SK-N-SH (cell line): Measurements from ENCODE around the gene GSS. TPM values are rescaled to one million over a fixed set of nuclear protein-coding genes. Genes with fewer than 3 reads are reported as not detected.

Experiments used
- CTCF ChIA-PET: fragments of 300-600, 350-600 bp; formaldehyde crosslinking; extraction: SDS; loops from one replicate; lab custom pipeline; 2021; lab: Yijun Ruan, JAX
- POLR2A ChIA-PET: fragments of 350-600 bp; sonication (Branson Sonifier 250); formaldehyde crosslinking; extraction: SDS; loops from one replicate; lab custom pipeline; 2020; ENCODE audit warnings: antibody characterized with exemption, inconsistent platforms; lab: Yijun Ruan, JAX
- DNase-seq: peaks from one replicate; pipeline ENCODE4 v3.0.0; 2012
- H2AFZ ChIP-seq: fragments of 200-600 bp; sonication (generic); 2 replicates; pipeline ENCODE4 v1.8.1; 2016; ENCODE audit warnings: antibody characterized with exemption, mild to moderate bottlenecking, low read depth
- H3F3A ChIP-seq: fragments of 200-600 bp; sonication (generic); replicated peaks from 2 replicates; pipeline ENCODE3; 2016; ENCODE audit warnings: antibody characterized with exemption, mild to moderate bottlenecking; ENCODE audit not compliant: insufficient read depth
- H3K27ac ChIP-seq, 2 experiments: fragments of 200-500 bp in 1 of 2; fragments of 200-600 bp in 1 of 2; sonication (Bioruptor generic) in 1 of 2; sonication (generic), shearing (Covaris generic) in 1 of 2; 2 replicates each; pipeline versions ENCODE4 v1.5.1 to v1.6.1; 2014 to 2016; ENCODE audit warnings: low read depth in 2 of 2, inconsistent platforms in 1 of 2, low read length in 1 of 2, mild to moderate bottlenecking in 1 of 2, mixed read lengths in 1 of 2
- H3K27me3 ChIP-seq: fragments of 200-600 bp; sonication (generic), shearing (Covaris generic); 2 replicates; pipeline ENCODE4 v1.6.1; 2016; ENCODE audit warnings: mixed run types; ENCODE audit not compliant: insufficient read depth
- H3K36me3 ChIP-seq, 2 experiments: fragments of 200-500 bp in 1 of 2; fragments of 200-600 bp in 1 of 2; sonication (Bioruptor generic) in 1 of 2; sonication (generic) in 1 of 2; replicated peaks in 1 of 2; 2 replicates each; pipeline versions ENCODE3 to v1.5.1; 2014 to 2016; ENCODE audit warnings: low read length in 1 of 2, mild to moderate bottlenecking in 1 of 2; ENCODE audit not compliant: insufficient read depth in 2 of 2, control insufficient read depth in 1 of 2
- H3K4me1 ChIP-seq, 2 experiments: fragments of 200-500 bp in 1 of 2; fragments of 200-600 bp in 1 of 2; sonication (Bioruptor generic) in 1 of 2; sonication (generic), shearing (Covaris generic) in 1 of 2; 2 replicates each; pipeline versions ENCODE4 v1.5.1 to v1.6.1; 2014 to 2016; ENCODE audit warnings: low read depth in 1 of 2, low read length in 1 of 2, mixed run types in 1 of 2; ENCODE audit not compliant: insufficient read depth in 2 of 2, control insufficient read depth in 1 of 2
- H3K4me2 ChIP-seq: fragments of 200-600 bp; sonication (generic), shearing (Covaris generic); 2 replicates; pipeline ENCODE4 v1.6.1; 2017; ENCODE audit warnings: mixed run types
- H3K4me3 ChIP-seq, 2 experiments: fragments of 200-500 bp in 1 of 2; fragments of 200-600 bp in 1 of 2; sonication (Bioruptor generic) in 1 of 2; sonication (generic), shearing (Covaris generic) in 1 of 2; 2 replicates each; pipeline versions ENCODE4 v1.5.1 to v1.8.1; 2014 to 2016; ENCODE audit warnings: low read depth in 2 of 2, inconsistent platforms in 1 of 2, low read length in 1 of 2, mild to moderate bottlenecking in 1 of 2, mixed read lengths in 1 of 2, moderate library complexity in 1 of 2
- H3K79me2 ChIP-seq: fragments of 200-600 bp; sonication (generic); 2 replicates; pipeline ENCODE4 v1.8.1; 2017; ENCODE audit warnings: mild to moderate bottlenecking; ENCODE audit not compliant: insufficient read depth
- H3K9ac ChIP-seq: fragments of 200-600 bp; sonication (generic); 2 replicates; pipeline ENCODE4 v1.6.1; 2017; ENCODE audit warnings: mixed run types
- H3K9me2 ChIP-seq: fragments of 200-600 bp; sonication (generic); 2 replicates; pipeline ENCODE4 v1.6.1; 2017; ENCODE audit warnings: mixed run types
- H3K9me3 ChIP-seq: fragments of 200-600 bp; sonication (generic); 2 replicates; pipeline ENCODE4 v1.6.1; 2017; ENCODE audit warnings: mixed run types, mild to moderate bottlenecking, moderate library complexity
- H4K20me1 ChIP-seq: fragments of 200-600 bp; sonication (generic); 2 replicates; pipeline ENCODE4 v1.6.1; 2017; ENCODE audit warnings: mild to moderate bottlenecking, mixed run types; ENCODE audit not compliant: insufficient read depth
- ELF1 ChIP-seq: IDR thresholded peaks from 2 replicates; pipeline ENCODE4 v1.4.0; 2012
- EP300 ChIP-seq, 2 experiments: IDR thresholded peaks; 2 replicates each; pipeline versions ENCODE4 v1.4.0 to v1.6.1; 2012; ENCODE audit warnings: borderline replicate concordance in 1 of 2, low read depth in 1 of 2, low read length in 1 of 2
- FOXJ3 ChIP-seq: sonication (generic); formaldehyde crosslinking; IDR thresholded peaks from 2 replicates; pipeline ENCODE4 v1.5.1; 2020; ENCODE audit warnings: mild to moderate bottlenecking, missing genetic modification reagents
- MAX ChIP-seq: IDR thresholded peaks from 2 replicates; pipeline ENCODE4 v1.4.0; 2012; ENCODE audit warnings: low read depth
- MEF2A ChIP-seq: IDR thresholded peaks from 2 replicates; pipeline ENCODE4 v1.4.0; 2012; ENCODE audit warnings: low read depth, borderline replicate concordance
- NFIC ChIP-seq: IDR thresholded peaks from 2 replicates; pipeline ENCODE4 v1.4.0; 2012; ENCODE audit warnings: borderline replicate concordance
- RAD21 ChIP-seq: IDR thresholded peaks from 2 replicates; pipeline ENCODE4 v1.6.1; 2012; ENCODE audit warnings: mild to moderate bottlenecking, low read length
- RFX5 ChIP-seq: IDR thresholded peaks from 2 replicates; pipeline ENCODE4 v1.6.1; 2012; ENCODE audit warnings: mild to moderate bottlenecking, improper control_type of control experiment, low read length
- SMC3 ChIP-seq: IDR thresholded peaks from 2 replicates; pipeline ENCODE4 v1.6.1; 2012; ENCODE audit warnings: low read depth, low read length, improper control_type of control experiment
- TEAD4 ChIP-seq: IDR thresholded peaks from 2 replicates; pipeline ENCODE4 v1.4.0; 2012; ENCODE audit warnings: mild to moderate bottlenecking, borderline replicate concordance; ENCODE audit not compliant: insufficient read depth
- WGBS: methylation state at CpG from one replicate; pipeline ENCODE4 v1.1.6; 2017; ENCODE audit warnings: low lambda C conversion rate; 5-methylcytosine and 5-hydroxymethylcytosine counted together
- polyA plus RNA-seq, 3 experiments: library from polyadenylated mRNA; depleted of rRNA; stranded (reverse); fragments of >200 nt; gene quantifications; 2 replicates each; pipeline ENCODE4 v1.2.3, GENCODE V29; 2012
- TF ChIP-seq, protein P1 (sequence below): IDR thresholded peaks from 2 replicates; pipeline ENCODE4; 2012
- TF ChIP-seq, protein P2 (sequence below): IDR thresholded peaks from 2 replicates; pipeline ENCODE4 v1.4.0; 2012; ENCODE audit warnings: low read depth, borderline replicate concordance

GSS gene
- polyA plus RNA-seq, 1 of the 3 experiments (the other 2 are of a cell fraction) = 95.6 TPM

- TF ChIP-seq RAD21 = no peak
- no peak for TF ChIP-seq FOXJ3
- no peak for TF ChIP-seq RFX5
- TF ChIP-seq MEF2A = no peak
Measured at GRCh38 chr20:34895465-34895864, 60.1 kb downstream of the GSS start (continued).

- Histone ChIP-seq H3K4me1 (peaks cover 4 to 7% of the 10 kb centered on the region in 2 experiments; a peak in 3 of 4 replicates), H3K4me3 (no peak overlapping the region), H3K9me3 (no peaks in the 10 kb centered on the region), H3K27ac (no peak overlapping the region), H3K79me2 (no peaks in the 10 kb centered on the region), H3K4me2 (no peak overlapping the region), H3K9me2 (no peaks in the 10 kb centered on the region), H4K20me1 (no peaks in the 10 kb centered on the region), H3K27me3 (no peaks in the 10 kb centered on the region), H3K36me3 (no peaks in the 10 kb centered on the region), H3K9ac (no peak overlapping the region), H3F3A (no peaks in the 10 kb centered on the region), H2AFZ (no peak overlapping the region)
- no peak for DNase-seq
- TF ChIP-seq TEAD4 = no peak
- TF ChIP-seq, protein P1, sequence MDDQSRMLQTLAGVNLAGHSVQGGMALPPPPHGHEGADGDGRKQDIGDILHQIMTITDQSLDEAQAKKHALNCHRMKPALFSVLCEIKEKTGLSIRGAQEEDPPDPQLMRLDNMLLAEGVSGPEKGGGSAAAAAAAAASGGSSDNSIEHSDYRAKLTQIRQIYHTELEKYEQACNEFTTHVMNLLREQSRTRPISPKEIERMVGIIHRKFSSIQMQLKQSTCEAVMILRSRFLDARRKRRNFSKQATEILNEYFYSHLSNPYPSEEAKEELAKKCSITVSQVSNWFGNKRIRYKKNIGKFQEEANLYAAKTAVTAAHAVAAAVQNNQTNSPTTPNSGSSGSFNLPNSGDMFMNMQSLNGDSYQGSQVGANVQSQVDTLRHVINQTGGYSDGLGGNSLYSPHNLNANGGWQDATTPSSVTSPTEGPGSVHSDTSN = no peak
- no peak for TF ChIP-seq RFX5
- ChIA-PET CTCF (interaction anchor here (0.8 to 2.1 kb wide), 2 partner anchors 15 to 61 kb away, joined by 3 to 5 read pairs; no protein-coding TSS in a partner anchor), POLR2A (no interaction called here)
- 20% methylated on average over 1 of the region's 1 CpG for WGBS
Measured at GRCh38 chr20:34894723-34895122, 60.9 kb downstream of the GSS start.

- H3K27ac ChIP-seq = no peak overlapping the region
- CTCF ChIA-PET = interaction anchor here (0.9 to 1.6 kb wide), 2 partner anchors 9 to 16 kb away, joined by 3 to 4 read pairs; partner anchors contain the start of gene ACSS2
- no peaks in the 10 kb centered on the region for H3K36me3 ChIP-seq
- no peaks in the 10 kb centered on the region for H3K79me2 ChIP-seq
- H4K20me1 ChIP-seq = no peaks in the 10 kb centered on the region
- H3K4me3 ChIP-seq = no peak overlapping the region
- H3K9me3 ChIP-seq = no peaks in the 10 kb centered on the region
- WGBS = 92% methylated on average over 2 of the region's 2 CpGs
- H2AFZ ChIP-seq = no peak overlapping the region
- POLR2A ChIA-PET = interaction anchor here (0.8 to 0.9 kb wide), 2 partner anchors 8 to 63 kb away, joined by 3 to 5 read pairs; partner anchors contain the start of genes GSS and MYH7B
- no peaks in the 10 kb centered on the region for H3K9me2 ChIP-seq
- H3K27me3 ChIP-seq = no peaks in the 10 kb centered on the region
- TF ChIP-seq, protein P2, sequence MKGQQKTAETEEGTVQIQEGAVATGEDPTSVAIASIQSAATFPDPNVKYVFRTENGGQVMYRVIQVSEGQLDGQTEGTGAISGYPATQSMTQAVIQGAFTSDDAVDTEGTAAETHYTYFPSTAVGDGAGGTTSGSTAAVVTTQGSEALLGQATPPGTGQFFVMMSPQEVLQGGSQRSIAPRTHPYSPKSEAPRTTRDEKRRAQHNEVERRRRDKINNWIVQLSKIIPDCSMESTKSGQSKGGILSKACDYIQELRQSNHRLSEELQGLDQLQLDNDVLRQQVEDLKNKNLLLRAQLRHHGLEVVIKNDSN = no peak
- TF ChIP-seq NFIC (no peak), ELF1 (no peak), SMC3 (no peak), MAX (no peak), MEF2A (no peak), EP300 (IDR thresholded peaks at IDR 0.05; ENCODE audit: borderline replicate concordance in 1 of 2, low read depth in 1 of 2, low read length in 1 of 2) (no peak), TEAD4 (no peak)
- no peaks in the 10 kb centered on the region for H3F3A ChIP-seq
- no peak overlapping the region for H3K4me2 ChIP-seq
- no peak for DNase-seq
- H3K9ac ChIP-seq = no peak overlapping the region
- H3K4me1 ChIP-seq = peaks cover 4 to 7% of the 10 kb centered on the region in 2 experiments; a peak in 3 of 4 replicates
Measured at GRCh38 chr20:34892671-34893070, 62.9 kb downstream of the GSS start.
